GM21619 (cell line): ENCODE measurements around the gene C10orf143.

ENCODE experiments used
- ATAC-seq: cut with Tn5 transposase; IDR thresholded peaks from one replicate; pipeline ENCODE4 v1.9.1; 2021; ENCODE audit not compliant: unreplicated experiment

C10orf143 gene

DNA sequence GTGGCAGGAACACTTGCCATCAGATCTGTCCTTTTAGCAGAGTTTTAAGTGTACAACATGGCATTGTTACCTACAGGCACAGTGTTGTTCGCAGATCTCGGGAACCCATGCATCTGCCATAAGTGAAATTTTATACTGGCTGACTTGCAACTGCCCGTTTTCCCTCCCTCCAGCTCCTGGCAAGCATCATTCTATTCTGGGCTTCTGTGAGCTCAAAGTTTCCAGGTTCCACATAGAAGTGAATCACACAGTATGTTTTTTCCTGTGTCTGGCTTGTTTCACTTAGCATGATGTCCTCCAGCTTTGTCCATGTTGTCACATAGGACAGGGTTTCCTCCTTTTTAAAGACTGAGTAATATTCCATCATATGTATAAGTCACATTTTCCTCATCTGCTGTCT lies 56.6 kb downstream of the C10orf143 start:
- no peak for ATAC-seq

DNA sequence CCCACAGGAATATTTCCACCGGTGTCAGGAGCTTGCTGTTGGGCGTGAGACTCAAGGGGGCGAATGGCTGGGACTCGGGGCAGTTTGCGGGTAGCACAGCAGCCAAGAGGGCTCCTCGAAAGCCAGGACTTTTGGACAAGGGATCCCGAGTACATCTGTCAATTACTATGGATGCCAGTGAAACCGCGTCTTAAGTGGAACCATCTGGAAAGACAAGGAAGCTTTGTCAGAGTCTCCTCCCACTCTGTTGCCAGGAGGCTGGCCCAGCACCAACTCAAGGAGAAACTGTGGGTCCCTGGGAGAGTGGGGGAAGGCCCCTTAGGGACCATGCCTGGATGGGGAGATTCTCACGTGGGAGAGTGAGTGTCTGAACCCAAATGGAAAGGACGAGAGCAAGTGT lies 57.1 kb downstream of the C10orf143 start:
- no peak for ATAC-seq

DNA sequence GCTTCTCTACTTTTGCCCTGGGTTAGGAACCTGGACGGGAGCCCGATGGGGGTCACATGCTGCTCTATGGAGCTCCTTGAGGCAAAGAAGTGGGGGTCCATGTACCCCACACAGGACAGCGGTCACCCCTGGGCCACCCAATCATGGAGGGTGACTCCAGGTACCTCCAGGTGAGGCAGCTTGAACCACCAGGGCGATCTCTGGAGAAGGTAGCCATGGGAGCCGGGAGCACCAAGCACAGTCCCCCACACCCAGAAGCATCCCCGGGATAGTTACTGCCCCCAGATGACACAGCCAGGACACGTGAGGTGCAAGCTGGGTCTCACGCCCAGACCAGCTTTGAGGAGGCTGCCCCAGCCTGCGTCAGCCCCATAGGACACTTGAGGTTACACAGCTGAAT lies 58.4 kb downstream of the C10orf143 start:
- ATAC-seq: no peak

DNA sequence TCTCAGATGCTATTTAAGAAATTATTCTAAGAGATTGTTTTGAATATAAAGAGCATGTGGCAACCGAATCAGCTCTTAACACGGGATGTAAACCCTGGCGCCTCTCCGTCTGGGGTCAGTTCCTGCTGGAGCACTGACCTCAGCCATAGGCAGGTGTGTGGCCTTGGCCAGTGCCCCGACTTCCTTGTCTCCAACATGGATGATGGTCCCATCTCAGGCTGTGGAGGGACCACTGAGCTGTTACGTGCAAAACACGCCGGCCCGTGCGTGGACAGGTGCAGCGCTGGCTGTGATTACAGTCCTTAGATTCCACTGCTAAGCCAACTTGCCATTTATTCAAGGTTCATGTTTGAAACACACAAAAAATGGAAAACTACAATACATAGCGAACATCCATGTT lies 59.9 kb downstream of the C10orf143 start:
- no peak for ATAC-seq

DNA sequence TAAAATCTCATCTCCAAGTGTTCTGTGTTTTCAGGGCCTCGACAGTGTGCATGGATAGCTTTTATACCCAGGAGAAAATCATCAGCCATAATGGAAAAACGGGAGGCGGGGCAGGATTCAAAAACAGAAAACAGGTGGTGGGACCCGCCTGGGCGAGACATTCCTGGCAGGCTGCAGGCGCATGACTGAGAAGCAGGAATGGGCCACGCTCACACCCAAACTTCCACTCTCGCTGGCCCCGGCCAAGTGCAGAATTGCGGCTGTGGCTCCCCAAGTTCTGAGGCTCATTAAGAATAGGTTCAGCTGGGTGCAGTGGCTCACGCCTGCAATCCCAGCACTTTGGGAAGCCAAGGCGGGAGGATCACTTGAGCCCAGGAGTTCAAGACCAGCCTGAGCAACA lies 60.6 kb downstream of the C10orf143 start:
- no peak for ATAC-seq

DNA sequence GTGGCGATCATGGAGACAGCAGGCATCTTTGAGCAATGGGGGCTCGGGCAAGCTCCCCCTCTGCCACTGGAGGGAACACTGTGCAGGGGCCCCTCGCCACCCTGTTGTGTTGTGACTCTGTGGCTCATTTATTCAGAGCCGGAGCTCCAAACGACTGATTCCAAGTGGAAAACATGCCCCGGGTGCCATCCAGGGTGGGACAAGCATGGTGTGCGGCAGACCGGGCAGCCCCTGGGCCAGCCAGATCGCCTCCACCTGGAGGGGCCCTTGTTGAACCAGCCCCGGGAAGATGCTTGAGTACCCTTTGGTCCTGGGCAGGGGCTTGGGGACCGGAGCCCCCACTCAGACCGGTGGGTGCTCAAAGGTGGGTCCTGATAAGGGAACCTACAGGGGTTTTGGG lies 61.4 kb downstream of the C10orf143 start:
- no peak for ATAC-seq

DNA sequence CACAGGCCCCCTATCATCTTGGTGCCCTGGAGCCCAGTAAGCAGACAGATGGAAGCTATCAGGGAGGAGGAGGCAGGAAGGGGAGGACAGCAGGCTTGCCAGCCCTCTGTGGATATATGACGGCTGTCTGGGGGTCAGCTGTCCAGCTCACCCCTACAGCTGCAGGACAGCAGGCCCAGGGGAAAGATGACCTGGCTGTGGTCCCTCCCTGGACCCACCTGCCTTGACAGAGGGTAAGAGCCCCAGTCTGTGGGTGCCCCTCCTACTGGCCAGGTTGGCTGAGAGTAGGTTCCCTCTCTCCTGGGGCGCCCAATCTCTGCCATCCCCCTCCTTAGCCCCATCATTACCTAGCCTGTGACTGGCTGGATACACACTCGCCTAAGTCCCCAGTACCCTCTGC lies 62.5 kb downstream of the C10orf143 start:
- no peak for ATAC-seq

DNA sequence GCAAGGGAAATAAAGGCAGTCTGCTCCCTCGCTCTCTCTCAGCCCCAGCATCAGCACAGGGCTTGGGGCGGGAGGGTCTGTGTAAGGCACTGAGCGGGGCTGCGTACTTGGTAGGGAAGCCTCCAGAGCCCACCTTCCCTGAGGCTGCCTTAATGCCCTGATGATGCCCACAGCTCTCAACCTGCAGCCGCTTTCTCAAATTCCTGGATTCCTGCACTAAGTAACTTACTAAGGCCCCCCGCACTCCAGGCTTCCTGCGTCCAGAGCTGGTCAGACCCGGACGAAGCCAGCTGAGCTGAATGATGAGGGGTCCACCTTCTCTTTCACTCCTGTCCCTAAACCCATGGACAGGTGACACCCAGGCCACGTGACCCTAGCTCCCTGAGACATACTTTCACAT lies 63.3 kb downstream of the C10orf143 start:
- ATAC-seq: no peak

DNA sequence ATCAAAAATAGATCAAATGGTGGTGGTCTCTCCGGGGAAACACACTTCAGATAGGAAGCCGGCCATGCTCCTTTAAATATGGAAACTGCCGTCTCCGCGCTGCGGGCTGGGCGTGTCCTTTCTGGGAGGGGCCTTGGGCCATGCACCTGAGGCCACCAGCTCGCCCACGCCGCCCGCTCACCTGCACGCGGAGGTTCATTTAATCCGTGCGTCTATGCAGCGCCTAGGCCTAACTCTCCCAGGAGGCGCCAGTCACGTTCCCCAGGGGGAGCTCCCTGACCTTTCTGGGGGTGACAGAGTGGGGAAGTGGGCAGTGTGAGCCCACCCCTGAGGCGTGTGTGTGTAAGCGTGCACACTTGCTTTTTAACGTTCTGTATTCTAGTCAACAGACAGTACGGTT lies 64.0 kb downstream of the C10orf143 start:
- ATAC-seq: no peak

DNA sequence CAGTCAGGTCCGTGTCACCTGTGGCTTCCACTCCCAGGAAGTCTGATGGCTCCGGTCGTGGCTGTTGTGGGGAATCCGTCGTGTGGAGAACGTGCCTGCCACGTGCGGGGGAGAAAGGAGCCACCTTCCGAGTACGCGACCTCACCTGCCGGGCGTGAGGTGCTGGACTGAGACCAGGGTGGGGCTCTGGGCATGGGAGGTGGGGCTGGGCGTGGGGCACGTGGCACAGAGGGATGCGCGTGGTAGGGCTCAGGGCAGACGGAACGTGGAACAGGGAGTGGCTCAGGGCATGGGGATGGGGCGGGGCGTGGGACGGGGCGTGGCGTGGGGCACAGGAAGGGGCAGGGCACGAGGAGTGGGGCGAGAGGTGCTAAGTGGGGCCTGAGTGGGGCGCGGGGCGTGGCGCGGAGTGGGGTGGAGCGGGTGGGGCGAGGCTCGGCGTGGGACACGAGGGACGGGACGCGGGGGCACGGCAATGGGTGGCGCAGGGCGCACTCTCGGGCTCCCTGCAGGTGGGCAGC lies 64.8 kb downstream of the C10orf143 start:
- no peak for ATAC-seq

DNA sequence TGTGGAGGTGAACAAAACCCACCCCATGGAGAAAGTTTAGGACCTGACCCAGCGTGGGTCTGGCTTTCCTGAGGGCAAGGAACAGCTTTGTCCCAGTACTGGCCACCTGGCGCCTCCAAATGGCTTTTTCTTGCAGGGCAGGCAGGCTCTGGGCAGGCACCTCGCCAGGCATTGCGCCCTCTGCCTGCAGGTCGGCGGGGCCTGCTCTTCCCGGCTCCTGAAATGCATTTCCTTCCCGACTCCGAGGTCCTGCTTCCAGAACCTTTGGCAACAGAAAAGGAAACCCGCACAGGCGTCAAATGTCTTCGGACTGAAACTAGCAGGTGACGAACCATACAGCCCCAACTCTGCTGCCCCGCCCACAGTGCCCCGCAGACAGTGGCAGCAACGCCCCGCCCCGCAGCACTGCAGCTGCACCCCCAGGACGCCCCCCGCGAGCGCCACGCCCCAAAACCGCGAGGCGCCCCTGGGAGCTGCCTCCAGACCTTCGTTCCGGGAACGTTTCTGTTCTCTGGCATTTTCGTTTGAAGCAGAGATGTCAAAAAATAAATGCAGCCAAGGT lies 65.5 kb downstream of the C10orf143 start:
- ATAC-seq: no peak

DNA sequence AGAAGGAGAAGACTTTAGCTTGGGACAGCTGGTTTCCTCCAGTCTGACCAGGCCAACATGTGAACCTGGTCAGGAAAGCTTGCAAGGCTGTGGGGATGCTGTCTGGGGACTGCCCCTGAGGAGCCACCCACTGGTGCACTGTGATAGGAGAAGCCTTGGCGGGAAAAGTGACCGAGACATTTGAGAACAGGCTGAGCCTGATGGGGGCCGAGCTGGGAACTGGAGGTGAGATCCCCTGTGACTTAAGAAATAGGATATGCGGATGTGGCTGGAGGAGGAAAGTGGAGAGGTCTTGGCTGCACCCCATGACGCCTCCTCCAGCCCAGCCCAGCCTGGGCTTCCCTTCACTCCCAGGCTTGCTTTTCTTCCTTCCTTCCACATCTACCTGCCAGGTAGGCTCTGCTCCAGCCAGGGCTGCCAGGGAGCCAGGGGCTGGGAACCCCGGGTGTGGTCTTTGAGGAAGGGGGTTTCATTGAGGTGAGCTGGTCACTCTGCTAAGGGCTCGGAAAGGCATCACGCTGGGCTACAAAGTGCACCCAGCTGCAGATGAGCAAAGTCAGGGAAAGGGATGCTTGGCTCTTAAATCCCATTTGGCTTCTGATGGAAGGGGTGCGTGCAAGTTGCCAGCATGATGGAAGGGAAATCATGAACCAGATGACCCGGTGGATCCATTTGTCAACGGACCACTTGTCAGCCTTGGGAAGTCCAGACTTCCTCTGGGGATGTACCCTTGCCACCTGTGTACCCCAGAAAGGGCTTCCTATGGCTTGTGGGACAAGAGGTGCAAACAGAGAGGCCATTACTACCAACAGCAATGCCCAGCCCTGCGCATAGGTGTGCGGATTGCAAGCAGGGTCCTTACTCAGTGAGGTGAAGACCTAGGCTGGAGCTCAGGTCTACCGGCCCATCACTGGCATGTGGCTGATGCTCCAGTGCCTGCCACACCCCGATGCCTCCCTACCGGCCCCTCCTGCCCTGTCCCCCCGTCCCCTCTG lies 66.3 kb downstream of the C10orf143 start:
- no peak for ATAC-seq

DNA sequence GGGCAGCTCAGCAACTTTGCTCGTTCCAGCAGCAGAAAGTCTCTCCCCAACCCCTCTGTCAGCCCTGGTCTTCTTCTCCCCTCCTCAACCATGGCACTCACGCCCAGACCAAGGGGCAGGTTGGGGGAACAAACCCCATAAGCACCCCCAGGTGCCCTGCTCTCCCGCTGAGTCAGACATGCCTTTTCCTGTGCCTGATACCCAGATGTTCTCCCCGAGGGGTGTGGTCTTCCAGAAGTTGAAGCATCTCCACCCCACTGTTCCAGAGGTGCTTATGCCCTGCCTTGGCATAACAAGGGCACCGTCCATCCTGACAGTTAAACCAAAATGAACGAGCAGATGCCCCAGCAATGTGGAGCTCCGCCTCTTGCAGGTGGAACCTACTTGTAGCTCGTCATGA lies 67.1 kb downstream of the C10orf143 start:
- no peak for ATAC-seq

DNA sequence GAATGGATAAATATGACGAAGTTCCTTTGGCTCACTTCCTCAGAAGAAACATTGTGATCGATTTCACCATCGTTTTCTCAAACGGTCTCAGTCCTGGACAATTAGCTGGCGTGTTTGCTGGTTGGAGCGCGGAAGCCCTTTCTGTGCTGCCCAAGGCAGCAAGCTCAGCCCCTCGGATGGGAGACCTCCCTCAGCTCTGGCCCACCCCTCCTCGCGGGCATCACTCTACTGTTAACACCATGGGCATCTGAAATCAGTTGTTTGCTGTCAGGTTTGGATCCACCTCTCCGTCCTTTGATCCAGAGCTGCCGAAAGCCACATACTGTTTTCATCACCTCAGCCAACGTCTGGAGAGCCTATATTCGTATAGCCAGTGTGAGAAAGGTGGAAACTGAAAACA lies 68.2 kb downstream of the C10orf143 start:
- no peak for ATAC-seq

DNA sequence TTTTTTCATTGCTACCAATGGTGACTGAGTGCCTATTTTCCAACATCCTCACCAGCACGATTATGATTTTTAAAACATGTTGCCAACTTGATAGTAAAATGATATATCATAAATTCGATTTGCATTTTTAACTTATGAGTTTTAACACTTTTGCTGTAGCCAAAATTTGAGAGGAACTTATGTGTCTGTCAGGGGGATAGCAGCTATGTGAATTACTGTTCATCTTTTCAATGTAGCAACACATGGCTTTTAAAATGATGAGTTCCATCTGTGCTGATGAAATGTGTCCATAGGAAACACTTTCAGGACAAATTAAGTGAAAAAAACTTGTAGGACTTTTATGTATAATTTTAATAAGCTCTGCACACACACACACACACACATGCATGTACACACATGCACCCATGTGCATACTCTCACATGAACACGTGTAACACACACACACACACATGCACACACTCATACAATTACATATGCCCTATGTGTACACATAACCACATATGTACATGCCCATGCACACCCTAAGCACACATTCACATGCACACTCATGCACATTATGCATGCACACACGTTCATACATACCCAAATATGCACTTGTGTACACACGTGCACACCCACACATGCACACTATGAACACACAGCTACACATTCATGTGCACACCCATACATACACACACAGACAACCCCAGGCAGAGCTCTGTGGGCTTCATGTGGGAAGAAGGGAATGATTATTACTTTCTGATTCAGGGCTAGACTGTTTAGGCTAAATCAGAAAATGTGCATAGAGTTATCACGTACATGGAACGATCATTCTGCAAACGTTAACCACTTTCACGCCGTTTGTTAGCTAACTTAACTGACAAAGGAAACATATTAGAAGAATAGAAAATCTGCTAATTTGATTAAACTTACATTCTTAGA lies 68.9 kb downstream of the C10orf143 start:
- no peak for ATAC-seq

DNA sequence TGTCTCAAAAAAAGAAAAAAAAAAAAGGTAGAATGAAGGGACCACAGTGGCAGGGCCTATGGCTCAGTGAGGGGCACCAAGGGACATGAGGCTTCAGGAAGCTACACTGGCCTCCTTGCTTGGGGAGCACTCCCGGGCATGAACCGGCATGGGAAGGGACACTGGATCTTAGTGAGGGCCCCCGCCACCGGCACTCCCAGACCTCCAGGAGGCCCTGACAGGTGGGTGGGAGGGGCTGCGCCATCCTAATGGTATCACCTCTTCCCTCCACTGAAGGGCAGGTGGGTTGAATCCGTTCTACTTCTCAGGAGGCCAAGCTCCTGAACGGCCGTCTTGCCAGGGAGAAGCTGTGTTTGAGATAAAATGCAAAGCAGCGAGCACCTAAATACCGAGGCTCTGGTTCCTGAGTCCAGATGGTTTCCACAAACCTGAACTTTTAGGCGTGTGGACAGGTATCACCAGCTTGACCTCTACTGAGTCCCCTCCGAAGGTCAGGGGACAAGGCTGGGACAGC lies 69.8 kb downstream of the C10orf143 start:
- no peak for ATAC-seq

DNA sequence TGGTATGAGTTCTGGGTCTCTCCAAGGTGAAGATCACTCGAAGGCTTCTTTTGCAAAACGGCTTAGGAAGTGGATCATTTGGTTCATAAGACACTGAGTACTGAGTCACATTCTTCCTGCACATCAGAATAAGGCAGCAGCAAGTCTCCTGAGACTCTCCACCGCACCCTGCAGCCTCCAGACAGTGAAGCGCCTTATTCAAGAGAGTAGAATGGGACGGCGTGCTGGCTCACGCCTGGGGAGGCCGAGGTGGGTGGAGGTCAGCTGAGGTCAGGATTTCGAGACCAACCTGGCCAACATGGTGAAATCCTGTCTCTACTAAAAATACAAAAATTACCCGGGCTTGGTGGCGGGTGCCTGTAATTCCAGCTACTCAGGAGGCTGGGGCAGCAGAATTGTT lies 70.3 kb downstream of the C10orf143 start:
- ATAC-seq: no peak

DNA sequence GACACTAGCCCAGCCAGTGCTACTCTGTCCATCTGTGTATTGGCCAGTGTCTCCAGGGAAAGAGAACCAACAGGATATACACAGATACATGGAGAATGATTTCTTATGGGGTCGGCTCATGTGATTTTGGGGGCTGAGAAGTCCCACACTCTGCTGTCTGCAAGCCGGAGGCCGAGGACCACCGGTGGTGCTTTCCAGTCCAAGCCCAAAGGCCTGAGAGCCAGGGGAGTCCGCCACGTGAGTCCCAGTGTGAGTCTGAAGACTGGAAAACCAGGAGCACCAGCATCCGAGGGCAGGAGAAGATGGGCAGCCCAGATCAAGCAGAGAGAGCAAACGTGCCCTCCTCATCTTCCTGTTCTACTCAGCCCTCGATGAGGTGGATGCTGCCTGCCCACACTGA lies 71.5 kb downstream of the C10orf143 start:
- ATAC-seq: no peak

DNA sequence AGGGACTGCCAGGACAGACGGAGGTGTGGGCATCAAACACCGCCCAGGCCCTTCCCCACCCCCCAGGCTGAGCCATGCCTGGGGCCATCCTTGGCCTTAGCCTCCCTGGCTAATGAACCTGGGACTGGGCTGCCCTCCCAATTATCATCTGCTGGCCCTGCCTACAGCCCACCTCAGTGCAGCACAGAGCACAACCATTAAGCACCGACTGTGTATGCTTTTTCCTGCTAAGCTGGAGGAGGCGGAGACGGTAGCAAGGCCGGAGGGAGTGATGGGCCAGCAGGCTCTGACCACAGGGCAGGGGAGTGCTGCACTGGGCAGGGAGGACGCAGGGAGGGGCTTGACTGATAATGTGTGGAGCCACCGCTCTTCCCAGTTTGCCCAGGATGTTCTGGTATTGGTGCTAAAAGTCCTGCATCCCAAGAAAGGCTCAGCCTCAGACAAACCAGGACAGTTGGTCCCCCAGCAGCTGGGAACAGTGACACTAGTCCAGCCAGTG lies 72.0 kb downstream of the C10orf143 start:
- ATAC-seq: no peak

DNA sequence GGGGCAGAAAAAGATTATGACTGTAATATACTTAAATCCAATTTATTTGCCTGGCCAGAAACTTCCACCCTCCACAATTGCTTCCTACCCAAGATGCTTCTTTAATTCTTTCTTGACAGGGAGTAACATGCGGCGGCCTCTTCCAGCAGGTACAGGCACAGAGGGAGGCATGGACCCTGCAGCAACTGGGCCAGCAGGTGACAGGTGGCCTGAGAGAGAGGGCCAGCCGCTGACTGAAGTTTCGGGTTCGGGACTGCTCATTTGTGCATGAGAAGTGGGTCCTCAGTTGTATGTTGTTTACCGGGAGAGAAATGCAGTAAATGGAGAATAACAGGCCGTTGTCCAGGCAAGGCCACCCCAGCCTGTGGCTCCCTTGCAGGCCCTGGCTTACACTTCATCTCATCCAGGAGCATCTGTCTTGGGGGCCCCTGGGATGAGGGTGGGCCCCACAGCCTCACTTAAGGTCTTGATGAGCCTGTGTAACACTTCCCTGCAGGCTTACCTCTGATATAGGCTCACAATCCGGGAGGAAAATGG lies 72.5 kb downstream of the C10orf143 start:
- no peak for ATAC-seq
